ELR (cell line): ENCODE results near the gene SLC29A1.
"Not testable (repeated sequence)": the region's sequence is repeated elsewhere in the genome, so short reads cannot be mapped to it uniquely, and the experiment has no call there.

Experiments used
- DNase-seq: peaks from one replicate; pipeline ENCODE4 v3.0.0-alpha.2; 2015; ENCODE audit warnings: low read depth

Gene SLC29A1

DNA sequence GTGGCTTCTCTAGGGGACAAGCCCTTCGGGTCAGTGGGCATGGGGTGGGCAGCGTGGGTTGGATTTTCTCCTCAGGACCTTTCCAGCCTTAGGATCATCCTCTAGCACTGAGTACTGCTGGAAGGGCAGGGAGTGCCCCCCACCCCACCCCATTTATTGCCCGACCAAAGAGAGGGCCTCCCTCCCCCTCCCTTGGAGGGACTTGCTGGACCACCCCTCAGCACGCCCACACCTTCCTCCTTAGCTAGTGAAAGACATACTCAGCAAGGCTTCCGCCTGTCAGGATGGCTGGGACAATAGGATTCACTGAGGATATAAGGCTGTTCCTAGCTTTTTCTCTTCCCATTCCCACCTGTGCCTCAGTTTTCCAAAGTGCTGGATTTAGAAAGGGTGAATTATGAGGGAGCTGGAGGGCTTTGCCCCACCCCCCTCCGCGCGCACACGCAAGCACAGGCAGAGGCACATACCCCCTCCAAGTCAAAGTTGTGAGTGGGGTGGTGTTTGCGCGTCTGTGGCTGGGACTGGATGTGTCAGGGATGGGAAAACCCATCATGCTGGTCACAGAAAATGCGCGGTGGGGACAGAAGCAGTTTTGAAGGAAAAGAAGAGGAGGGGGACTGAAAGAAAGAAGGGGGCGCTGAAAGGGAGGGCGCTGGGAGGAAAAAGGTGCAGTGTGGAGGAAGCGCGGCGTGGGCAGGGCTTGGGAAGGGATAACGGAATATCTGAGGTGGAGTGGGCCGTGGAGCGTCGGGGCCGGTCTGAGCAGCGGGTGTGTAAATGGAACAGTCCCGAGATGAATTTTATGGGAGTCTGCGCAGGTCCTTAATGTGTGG, 693 bp upstream of the SLC29A1 start:
- no peak for DNase-seq

DNA sequence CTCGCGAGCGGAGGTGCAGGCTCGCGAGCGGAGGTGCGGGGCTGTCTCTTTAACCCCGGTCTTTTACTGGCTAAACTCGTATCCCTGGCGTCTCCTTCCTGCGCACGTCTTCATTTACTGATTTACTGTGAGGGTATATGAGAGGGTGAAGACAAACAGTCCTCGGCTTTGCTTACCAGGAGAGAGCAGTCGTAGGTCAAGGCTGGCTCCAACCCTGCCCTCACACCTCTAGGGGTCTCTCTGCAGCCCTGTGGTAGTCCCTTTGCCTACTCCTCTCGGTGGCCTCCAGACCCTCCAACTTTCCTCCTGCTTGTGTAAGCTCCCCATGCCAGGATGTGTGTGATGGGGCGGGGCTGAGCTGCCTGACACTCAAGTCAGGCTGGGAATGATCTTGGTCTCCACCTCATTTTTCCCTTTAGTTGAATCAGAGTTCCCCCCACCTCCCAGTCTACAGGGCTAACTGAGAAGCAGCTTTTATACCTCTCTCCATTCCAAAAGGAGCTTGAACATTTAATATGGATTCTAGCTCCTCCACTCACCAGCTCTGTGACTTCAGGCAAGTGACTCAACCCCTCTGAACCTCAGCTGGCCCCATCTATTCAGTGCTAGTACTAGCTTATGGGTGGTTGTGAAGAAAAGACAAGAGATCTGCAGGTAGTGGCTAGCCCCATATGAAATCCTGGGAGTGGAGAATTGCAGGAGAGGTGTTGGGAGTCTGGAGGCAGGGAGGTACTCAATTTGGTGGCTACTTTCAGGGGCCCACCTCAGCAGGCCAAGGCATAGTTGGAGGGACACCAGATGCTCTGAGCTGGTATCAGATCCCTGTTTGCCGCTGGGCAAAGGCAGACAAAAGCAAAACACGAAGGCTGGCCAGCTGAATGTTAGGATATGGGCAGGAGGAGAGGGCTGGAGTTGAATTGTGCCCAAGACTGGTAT, 902 bp downstream of the SLC29A1 start:
- DNase-seq = peak; percentile 65

DNA sequence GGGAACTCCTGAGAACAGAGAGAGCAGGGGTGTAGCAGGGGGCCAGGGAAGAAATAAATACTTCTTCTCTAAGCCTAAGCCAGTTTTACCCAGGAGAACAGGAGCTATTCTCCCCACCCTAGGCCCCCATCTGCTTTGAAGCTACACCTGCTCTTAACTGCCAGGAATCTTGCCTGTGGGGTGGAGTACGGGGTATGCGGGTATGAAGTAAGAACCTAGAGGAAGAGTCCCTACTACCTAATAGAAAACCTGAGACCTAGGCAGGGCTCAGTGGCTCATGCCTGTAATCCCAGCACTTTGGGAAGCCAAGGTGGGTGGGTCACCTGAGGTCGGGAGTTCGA, 1.5 kb downstream of the SLC29A1 start:
- no peak for DNase-seq

DNA sequence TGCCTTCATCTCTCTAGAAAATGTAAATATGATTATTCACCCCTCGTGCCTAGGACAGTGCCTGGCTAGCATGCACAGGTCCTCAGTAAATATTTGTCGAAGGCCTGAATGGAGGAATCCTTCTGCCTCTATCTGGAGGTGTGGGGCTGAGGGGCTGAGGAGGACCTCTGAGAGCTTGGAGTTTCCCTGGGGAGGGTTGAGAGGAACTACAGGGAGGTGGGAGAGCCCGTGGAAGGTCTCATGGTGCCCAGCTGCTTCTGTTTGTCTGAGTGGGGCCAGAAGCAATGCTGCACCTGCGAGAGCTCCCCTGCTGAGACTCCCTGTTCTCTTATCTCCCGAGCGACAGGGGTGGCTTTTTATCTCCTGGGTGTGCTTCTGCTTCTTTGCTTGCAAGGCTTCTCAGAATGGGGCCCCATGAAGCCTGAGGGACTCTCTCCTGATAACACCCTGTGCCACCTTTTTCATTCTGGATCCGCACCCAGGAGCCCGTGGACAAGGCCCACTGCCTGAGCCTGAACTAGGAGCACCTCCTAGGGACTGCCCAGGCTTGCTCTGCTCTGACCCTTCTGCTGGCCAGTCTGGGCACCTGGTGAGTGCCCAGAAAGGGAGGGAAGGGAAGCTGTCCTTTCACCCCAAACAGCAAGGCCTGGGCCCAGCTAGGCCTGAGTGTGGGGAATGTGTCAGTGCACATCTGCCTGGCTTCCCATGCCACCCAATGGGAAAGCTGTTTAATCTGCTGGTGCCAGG, 2.4 kb downstream of the SLC29A1 start:
- no peak for DNase-seq

DNA sequence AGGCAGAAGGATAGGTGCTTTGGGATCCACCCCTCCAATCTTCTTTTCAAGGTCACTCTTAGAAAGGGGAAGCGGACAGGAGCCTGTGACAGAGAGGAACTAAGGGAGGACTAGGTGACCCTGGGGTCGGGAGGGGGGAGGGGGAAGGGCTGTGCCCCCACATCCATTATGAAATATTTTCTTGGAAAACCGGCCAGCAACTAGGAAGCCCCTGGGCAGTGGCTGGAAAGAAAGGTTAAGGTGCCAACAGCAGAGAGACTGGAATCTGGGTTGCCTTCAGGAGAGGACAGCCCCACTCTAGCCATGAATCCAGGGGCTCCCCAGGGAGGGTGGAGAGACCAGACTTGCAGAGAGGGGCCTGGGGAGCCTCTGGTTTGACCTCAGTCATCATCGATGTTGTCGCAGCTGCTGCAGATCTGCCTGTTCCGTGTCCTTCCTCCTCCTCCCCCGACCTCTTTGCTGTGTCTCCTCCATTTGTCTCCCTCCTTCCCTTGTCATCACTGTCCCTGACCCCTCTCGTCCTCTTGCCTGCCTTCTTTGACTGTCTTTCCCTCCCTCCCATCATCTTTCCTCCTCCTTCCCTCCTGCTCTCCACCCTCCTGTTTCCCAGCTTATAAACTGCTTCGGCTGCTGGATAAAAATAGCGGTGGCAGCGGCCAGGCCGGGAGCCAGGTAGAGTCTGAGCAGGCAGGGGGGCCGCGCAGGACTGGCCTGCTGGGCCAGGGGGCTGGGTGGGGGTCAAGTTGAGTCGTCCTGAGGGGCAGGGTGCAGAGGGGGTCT, 3.2 kb downstream of the SLC29A1 start:
- DNase-seq = no peak

DNA sequence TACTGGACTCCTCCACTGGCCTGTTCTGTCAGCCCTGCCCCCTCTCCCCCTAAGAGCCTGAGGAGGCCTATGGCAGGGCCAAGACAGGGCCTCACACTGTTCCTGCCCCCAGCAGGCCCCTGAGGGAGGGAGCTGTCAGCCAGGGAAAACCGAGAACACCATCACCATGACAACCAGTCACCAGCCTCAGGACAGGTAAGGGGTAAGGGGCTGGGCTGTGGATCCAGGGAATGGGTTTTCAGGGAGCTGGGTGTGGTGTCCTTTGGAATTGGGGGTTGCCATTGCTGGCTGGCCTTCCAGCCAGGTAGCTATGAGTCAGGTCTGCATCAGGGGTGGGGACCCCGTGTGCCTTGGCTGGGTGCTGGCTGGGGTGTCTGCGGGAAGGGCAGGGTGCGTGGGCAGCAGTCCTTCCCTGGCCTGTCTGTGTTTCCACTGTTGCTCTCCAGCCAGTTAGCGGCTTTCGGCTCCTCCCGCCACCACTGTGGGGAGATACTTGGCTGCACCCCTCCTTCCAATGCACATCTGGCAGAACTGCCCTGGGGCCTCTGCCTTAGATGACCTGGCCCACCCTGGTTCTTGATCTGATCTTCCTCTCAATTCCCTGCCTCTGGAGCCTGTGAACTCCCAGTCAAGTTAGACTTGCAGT, 3.9 kb downstream of the SLC29A1 start:
- no peak for DNase-seq

DNA sequence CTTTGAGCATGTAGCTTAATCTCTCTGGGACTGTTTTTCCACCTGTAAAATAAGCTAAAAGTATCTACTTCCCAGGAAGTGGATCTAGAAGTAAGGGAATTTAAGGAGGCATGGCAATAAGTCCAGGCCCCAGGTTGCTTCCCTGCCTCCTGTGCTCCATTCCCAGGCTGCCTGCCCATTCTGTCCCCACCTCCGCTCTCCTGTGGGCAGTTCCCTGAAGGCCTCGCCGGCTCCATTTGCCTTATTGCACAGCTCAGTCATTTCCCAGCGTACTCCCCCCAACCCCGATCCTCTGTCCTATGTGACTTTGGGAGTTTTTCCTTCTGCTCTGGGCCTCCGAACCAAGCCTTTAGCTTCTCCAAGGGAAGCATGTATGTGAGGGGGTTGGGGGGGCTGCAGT, 4.6 kb downstream of the SLC29A1 start:
- no peak for DNase-seq

DNA sequence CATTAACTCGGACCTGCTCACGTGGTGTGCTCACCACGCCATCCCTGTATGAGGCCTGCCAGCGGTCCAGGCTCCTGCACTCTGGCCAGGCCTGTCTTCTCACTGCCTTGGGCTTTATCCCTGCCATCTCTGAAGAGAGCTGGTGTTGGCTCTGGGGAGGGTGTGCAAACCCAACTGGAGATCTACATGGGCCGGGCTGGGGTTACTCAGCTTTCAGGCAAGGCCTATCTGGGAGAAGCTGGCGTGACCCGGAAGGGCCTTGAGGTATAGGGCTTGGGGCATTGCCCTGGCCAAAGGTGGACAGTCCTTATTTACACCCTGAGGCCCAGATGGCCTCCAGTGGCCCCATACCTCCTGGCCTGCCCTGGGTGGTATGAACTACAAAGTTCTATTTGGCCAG, 5.0 kb downstream of the SLC29A1 start:
- DNase-seq = no peak

DNA sequence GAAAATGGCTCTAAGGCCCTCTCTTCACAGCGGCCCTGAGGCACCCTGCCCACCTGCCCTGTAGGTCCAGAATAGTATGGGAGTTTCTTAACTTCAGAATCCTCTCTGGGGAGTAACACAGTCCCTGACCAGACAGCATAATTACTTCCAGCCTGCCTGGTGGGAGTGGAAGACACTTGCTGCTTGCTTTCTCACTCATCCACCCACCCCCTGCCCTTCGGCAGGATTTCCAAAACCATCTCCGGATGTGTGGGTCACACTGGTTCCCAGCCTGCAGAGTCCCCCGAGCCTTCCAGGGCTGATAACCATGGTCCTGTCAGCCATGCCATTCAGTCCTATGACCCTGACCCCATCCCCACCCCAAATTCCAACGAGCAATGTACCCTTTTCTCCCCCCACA, 5.4 kb downstream of the SLC29A1 start:
- no peak for DNase-seq

DNA sequence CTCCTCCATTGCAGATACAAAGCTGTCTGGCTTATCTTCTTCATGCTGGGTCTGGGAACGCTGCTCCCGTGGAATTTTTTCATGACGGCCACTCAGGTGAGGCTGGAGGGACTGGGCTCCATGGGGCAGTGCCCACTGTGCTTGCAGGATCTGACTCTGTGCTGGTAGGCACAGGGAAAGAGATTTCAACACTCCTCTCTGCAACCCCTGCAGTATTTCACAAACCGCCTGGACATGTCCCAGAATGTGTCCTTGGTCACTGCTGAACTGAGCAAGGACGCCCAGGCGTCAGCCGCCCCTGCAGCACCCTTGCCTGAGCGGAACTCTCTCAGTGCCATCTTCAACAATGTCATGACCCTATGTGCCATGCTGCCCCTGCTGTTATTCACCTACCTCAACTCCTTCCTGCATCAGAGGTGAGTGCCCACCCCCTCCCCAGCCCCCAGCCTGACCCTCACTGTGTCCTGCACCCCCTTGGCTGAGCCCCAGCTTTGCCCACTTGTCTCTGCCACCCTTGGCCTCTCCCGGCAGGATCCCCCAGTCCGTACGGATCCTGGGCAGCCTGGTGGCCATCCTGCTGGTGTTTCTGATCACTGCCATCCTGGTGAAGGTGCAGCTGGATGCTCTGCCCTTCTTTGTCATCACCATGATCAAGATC, 6.1 kb downstream of the SLC29A1 start:
- no peak for DNase-seq

DNA sequence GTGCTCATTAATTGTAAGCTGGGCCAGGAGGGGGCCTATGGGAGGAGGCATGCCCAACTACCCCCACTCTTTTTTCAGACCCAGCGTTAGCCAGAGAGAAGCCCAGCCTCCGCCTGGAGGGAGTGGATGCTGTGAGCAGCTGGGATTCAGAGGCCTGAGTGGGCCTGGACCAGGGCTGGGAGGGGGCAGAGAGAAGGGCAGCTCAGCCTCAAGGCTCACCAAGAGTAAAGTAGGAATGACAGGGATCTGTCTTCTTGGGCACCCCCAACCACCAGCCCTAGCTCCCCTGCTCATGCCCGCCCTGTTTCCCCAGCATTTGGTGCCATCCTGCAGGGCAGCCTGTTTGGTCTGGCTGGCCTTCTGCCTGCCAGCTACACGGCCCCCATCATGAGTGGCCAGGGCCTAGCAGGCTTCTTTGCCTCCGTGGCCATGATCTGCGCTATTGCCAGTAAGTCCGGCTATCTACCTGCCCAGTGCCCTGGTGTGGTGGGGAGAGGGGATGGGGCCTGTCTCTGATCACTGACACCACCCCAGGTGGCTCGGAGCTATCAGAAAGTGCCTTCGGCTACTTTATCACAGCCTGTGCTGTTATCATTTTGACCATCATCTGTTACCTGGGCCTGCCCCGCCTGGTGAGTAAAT, 6.8 kb downstream of the SLC29A1 start:
- no peak for DNase-seq

DNA sequence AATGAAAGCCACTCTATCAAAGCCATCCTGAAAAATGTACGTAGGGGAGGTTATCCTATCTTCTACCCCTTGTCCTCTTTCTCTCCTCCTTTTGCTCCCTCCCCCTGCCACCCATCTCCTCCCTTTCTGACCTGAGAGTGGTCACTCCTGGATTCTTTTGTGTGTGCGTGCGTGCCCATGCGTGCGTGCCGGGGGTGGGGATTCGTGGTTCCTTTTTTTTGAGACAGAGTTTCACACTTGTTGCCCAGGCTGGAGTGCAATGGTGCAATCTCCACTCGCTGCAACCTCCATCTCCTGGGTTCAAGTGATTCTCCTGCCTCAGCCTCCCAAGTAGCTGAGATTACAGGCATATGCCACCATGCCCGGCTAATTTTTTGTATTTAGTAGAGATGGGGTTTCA, 8.0 kb downstream of the SLC29A1 start:
- DNase-seq = not testable (repeated sequence)

DNA sequence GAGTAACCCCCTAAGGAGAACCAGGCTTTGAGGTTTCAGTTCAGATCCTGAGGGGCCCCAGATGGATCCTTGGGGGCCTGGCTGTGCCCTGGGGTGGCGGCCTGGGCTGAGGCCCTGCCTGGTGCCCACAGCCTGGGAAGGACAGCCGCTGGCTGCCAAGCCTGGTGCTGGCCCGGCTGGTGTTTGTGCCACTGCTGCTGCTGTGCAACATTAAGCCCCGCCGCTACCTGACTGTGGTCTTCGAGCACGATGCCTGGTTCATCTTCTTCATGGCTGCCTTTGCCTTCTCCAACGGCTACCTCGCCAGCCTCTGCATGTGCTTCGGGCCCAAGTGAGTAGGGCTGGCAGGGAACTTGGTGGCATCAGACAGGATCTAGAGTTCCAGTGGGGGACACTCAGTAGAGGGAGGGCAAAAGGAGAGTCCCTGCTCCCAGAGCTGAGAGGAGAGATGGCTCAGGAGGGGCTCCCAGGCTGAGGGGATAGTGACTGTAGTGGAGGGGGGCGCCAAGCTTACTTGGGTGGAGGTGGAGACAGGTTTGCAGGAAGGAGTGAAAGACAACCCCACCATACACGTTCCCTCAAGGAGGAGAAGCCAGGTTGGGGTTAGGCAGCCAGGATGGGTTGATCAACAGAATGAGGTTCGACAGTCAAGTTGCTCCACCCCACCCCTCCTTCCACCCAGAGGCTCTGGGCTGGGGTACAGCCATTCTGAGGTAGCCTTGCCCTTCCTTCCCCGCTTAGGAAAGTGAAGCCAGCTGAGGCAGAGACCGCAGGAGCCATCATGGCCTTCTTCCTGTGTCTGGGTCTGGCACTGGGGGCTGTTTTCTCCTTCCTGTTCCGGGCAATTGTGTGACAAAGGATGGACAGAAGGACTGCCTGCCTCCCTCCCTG, 9.5 kb downstream of the SLC29A1 start:
- no peak for DNase-seq

DNA sequence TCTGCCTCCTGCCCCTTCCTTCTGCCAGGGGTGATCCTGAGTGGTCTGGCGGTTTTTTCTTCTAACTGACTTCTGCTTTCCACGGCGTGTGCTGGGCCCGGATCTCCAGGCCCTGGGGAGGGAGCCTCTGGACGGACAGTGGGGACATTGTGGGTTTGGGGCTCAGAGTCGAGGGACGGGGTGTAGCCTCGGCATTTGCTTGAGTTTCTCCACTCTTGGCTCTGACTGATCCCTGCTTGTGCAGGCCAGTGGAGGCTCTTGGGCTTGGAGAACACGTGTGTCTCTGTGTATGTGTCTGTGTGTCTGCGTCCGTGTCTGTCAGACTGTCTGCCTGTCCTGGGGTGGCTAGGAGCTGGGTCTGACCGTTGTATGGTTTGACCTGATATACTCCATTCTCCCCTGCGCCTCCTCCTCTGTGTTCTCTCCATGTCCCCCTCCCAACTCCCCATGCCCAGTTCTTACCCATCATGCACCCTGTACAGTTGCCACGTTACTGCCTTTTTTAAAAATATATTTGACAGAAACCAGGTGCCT, 10.2 kb downstream of the SLC29A1 start:
- DNase-seq = no peak

DNA sequence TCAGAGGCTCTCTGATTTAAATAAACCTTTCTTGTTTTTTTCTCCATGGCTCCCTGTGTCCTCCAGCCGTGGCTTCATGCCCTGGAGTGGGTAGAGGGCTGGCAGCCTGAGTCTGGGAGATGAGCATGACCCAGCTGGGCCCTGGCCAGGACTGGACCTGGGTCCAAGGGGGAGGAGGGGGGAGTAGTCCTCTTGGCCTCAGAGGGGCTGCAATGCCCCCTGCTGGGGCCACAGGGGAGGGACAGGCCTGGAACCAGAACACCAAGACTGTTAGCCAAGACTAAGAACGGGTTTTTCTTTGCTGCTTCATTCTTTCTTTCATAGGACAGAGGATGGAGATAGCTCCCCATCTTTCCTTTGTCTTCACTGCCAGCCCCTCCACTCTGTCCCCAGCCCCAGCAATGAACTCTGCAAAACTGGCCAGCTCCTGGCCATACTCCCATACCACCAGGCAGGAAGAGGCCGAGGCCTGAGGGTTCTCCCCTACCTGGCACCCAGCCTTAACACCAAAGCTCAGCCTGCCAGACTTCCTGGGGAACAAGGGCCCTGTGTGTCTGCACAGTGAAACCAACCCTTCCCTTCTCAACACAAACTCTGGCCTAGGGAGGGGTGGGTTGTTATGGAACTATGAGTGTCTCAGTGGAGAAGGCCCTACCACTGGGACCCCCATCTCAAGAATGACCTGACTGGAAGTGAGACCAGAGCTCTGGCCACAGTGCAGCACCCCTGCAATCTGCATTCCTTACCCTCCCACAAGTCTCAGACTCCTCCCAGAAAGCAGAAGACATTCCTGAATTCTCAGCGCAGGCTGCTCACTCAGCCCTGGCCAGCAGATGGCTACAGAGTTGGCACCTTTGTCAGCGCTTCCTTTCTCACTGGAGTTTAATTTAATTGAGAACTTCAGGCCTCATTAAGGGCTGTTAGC, 11.0 kb downstream of the SLC29A1 start:
- DNase-seq = peak; percentile 80

DNA sequence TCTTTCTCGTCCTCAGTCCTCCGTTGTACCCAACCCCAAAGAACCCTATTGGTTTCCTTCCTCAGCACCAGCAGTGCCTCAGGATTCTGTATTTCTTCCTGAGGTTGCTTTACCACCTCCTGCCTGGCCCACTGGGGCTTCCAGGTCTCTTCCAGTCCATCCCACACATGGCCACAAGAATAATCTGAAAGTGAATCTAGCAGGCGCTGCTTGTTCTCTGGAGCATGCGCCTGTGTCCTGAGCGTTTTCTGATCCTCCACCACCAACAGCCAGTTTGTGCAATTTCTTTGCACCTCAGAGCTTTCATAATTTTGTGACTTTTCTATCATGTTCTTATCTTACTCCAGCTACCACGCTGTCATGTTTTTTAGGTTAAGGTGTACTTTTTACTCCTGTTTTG, 11.9 kb downstream of the SLC29A1 start:
- no peak for DNase-seq

DNA sequence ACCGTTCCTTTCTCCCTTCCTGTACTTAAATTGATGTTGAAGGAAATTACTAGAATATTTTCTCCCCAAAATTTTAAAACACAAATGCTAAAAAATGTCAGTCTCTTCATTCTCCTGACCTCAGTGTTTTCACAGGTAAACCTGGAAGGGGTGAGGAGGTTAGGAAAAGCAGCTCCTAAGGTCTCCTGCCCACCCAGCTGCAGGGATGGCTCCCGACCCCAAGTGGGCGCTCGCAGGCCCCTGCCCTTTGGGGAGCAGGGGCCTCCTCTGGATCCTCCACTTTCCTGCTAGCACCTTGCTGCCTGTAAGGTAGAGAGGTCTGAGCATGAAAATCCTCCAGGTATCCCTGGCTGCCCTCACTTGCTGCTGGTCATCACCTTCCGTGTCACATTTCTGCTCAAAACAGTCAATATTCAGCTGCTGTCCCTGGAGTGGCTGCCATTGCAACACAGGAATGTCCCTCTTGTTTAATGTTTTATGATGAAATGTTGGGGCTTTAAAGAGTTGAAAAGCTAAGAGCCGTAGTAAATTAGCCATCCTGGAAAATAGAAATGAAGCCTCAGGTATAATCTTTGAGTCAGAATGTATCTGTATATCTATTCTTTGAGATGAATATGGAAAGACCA, 12.6 kb downstream of the SLC29A1 start:
- DNase-seq = no peak
